Activated CD8-positive, alpha-beta T cell treated with anti-CD3 and anti-CD28 coated beads for 36 hours (primary cell): ENCODE results near the gene ZFYVE28. TPM values are rescaled to one million over a fixed set of nuclear protein-coding genes. Genes with fewer than 3 reads are reported as not detected.

Source experiments
- ATAC-seq: fragments of 200-7000 bp; cut with Tn5 transposase; one replicate; pipeline ENCODE4 v1.10.0; 2021; ENCODE audit warnings: mild to moderate bottlenecking, moderate library complexity
- CTCF ChIA-PET: fragments of 350-600 bp; sonication (Branson Sonifier 250); formaldehyde crosslinking; loops from one replicate; lab custom pipeline; 2021; ENCODE audit warnings: antibody characterized with exemption; lab: Charles Lee
- POLR2A ChIA-PET: fragments of 350-600 bp; sonication (Branson Sonifier 250); formaldehyde crosslinking; loops from one replicate; lab custom pipeline; 2021; ENCODE audit warnings: antibody characterized with exemption; lab: Charles Lee
- DNase-seq: peaks from one replicate; pipeline ENCODE4 v3.0.0-alpha.2; 2020
- H3K27ac Mint-ChIP-seq: one replicate; pipeline ENCODE4 v1.8.0; 2021; ENCODE audit warnings: mild to moderate bottlenecking, mixed read lengths
- H3K27me3 Mint-ChIP-seq: one replicate; pipeline ENCODE4 v1.8.0; 2021; ENCODE audit warnings: mixed read lengths
- H3K36me3 Mint-ChIP-seq: one replicate; pipeline ENCODE4 v1.8.0; 2021; ENCODE audit warnings: low read depth, mixed read lengths
- H3K4me1 Mint-ChIP-seq: one replicate; pipeline ENCODE4 v1.8.0; 2021; ENCODE audit warnings: low read depth, mixed read lengths
- H3K4me3 Mint-ChIP-seq: one replicate; pipeline ENCODE4 v1.8.0; 2021; ENCODE audit warnings: mild to moderate bottlenecking, moderate library complexity, mixed read lengths
- H3K9me3 Mint-ChIP-seq: one replicate; pipeline ENCODE4 v1.8.0; 2021; ENCODE audit warnings: mixed read lengths
- CTCF ChIP-seq: fragments of 200-600 bp; IDR thresholded peaks from one replicate; pipeline ENCODE4 v1.8.0; 2022; ENCODE audit warnings: antibody characterized with exemption, mild to moderate bottlenecking
- intact Hi-C: fragments of 100-400 bp; cut with micrococcal nuclease; formaldehyde crosslinking; loops from one replicate; pipeline ENCODE4 v1.10.0; 2022
- total RNA-seq, 2 experiments: library from RNA; stranded (reverse); gene quantifications; one replicate each; pipeline ENCODE4 v1.2.3, GENCODE V29; 2021

Gene ZFYVE28
- total RNA-seq, 2 experiments from 2014 or later, result 4.9 to 7.0 TPM

DNA sequence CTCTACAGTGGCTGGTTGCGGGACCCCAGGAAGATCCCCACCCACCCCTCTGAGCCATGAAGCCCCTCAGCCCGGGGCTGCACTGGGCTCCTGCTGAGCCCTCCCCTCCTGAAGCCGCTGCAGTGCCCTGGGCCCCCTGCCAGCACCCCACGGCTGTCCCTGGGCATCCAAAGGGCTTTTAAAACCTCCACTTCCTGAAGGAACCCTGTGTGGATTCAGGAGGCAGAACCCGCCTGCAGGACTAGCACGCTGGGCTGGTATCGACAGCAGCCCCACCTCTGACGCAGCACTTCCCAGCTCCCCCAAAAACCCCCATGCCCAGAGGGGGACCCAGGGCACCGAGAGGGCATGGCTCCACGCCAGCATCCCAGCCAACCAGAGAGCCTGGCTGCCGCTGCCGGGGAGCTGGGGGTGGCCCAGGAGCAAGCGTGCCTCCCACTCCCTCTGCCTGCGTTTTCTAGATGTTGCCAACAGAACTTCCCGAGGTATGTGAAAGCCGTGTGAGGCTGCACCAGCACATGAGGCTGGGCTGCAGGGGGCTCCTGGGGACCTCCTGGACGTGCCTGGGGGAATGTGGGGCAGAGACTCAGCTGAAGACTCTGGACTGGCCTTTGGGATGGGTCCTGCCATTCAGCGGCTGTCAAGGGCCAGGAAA, 162.8 kb downstream of the ZFYVE28 start:
- no peaks in the 10 kb centered on the region for H3K27me3 Mint-ChIP-seq
- no peak for TF ChIP-seq CTCF
- H3K9me3 Mint-ChIP-seq, result no peaks in the 10 kb centered on the region
- POLR2A ChIA-PET, result no interaction called here
- ATAC-seq (no peak), DNase-seq (no peak)
- no peak overlapping the region for H3K4me3 Mint-ChIP-seq
- CTCF ChIA-PET, result no interaction called here
- intact Hi-C loops, result no loop called here
- H3K4me1 Mint-ChIP-seq, result no peaks in the 10 kb centered on the region
- H3K27ac Mint-ChIP-seq, result no peak overlapping the region
- no peaks in the 10 kb centered on the region for H3K36me3 Mint-ChIP-seq

GRCh38 chr4:2254665-2255500, 163.6 kb downstream of the ZFYVE28 start:
- TF ChIP-seq CTCF, result no peak
- no peaks in the 10 kb centered on the region for H3K27me3 Mint-ChIP-seq
- no peaks in the 10 kb centered on the region for H3K36me3 Mint-ChIP-seq
- no peak overlapping the region for H3K27ac Mint-ChIP-seq
- no peaks in the 10 kb centered on the region for H3K9me3 Mint-ChIP-seq
- no peaks in the 10 kb centered on the region for H3K4me1 Mint-ChIP-seq
- ChIA-PET CTCF (no interaction called here), POLR2A (no interaction called here)
- no peak for ATAC-seq
- no peak overlapping the region for H3K4me3 Mint-ChIP-seq
- DNase-seq, result no peak
- intact Hi-C loops, result no loop called here

DNA sequence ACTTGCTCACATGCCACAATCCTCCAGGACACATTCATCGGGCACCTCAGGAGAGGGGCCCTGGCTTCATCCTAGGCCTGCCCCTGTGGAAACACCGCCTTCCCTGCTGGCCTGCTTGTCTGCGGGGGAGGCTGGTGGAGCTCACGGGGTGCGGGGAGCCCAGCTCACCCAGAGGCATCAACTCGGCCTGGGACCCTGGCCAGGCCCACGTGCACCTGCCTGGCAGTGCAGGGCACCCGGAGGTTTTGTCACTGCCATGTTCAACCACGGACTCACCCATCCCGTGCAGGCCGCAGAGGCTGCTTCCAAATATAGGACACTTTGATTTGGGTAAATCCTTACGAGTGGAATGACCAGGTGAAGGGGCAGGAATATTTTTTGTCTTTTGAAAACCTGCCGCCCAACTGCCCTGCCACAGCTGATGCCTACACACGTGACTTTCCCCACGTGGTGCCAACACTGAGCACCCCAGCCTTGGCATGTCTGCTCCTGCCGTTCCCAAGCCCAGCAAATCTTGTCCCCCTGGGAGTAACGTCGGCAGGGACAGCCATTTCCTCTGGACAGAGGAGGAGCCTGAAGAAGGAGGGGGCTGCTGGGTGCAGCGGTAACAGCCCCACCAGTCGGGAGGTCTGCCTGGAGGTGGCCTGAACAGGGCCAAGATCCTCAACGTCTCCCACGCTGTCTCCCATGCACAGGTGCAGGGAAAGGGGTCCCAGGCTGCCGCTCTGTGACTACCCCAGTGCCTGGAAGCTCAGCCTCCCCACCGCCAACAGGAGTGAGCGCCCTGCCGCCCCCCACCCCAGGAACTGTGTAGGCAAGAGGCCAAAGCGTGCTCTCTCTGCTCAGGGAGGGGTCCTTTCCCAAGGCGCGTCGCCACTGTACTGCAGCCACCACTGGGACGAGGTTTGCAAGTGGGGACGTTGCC, 165.0 kb downstream of the ZFYVE28 start:
- no peaks in the 10 kb centered on the region for H3K27me3 Mint-ChIP-seq
- no peak for ATAC-seq
- H3K36me3 Mint-ChIP-seq, result no peaks in the 10 kb centered on the region
- no peaks in the 10 kb centered on the region for H3K4me1 Mint-ChIP-seq
- no peak overlapping the region for H3K27ac Mint-ChIP-seq
- intact Hi-C loops, result no loop called here
- ChIA-PET POLR2A (no interaction called here), CTCF (no interaction called here)
- no peak for DNase-seq
- no peak overlapping the region for H3K4me3 Mint-ChIP-seq
- no peak for TF ChIP-seq CTCF
- no peaks in the 10 kb centered on the region for H3K9me3 Mint-ChIP-seq

DNA sequence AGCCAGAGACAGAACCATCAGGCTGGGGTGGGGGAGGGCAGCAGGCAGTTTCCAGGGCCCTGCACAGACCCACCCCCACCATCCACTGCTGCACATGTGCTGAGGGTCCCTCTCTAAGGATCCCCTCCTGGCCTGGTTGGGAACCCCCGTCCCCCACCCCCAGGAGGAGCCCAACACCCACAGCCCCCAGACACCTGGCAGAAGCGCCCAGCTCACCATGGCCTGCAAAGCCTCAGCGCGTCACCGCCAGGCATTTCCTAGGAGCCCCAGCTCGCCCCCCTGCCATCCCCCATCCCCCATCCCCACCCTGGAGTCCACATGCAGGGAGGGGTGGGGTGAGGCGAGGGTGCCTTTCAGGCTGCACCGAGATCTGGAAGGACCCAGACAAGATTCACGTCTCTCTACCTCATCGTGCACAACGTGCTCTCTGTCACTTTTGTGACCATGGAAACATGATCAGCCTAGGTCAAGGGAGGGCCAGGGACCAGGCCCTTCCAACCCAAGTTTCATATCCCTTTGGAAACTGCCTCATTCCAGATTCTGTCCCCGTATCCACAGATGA, 165.8 kb downstream of the ZFYVE28 start:
- no peak for DNase-seq
- CTCF ChIA-PET, result no interaction called here
- H3K27me3 Mint-ChIP-seq, result no peaks in the 10 kb centered on the region
- no peaks in the 10 kb centered on the region for H3K9me3 Mint-ChIP-seq
- POLR2A ChIA-PET, result no interaction called here
- TF ChIP-seq CTCF, result no peak
- no peak overlapping the region for H3K27ac Mint-ChIP-seq
- H3K4me1 Mint-ChIP-seq, result no peaks in the 10 kb centered on the region
- ATAC-seq, result no peak
- H3K4me3 Mint-ChIP-seq, result no peak overlapping the region
- no peaks in the 10 kb centered on the region for H3K36me3 Mint-ChIP-seq
- intact Hi-C loops, result no loop called here
